WI38 (cell line): ENCODE measurements around the gene TMEM203.

Experiments used
- H3K4me3 ChIP-seq: 2 replicates; pipeline ENCODE4 v1.5.1; 2011; ENCODE audit warnings: low read depth, mild to moderate bottlenecking, control low read depth, low read length
- TF ChIP-seq, protein P1 (sequence below): IDR thresholded peaks from 2 replicates; pipeline ENCODE4 v1.5.1; 2012; ENCODE audit warnings: low read depth, mild to moderate bottlenecking, control low read depth, low read length

The TMEM203 gene

DNA sequence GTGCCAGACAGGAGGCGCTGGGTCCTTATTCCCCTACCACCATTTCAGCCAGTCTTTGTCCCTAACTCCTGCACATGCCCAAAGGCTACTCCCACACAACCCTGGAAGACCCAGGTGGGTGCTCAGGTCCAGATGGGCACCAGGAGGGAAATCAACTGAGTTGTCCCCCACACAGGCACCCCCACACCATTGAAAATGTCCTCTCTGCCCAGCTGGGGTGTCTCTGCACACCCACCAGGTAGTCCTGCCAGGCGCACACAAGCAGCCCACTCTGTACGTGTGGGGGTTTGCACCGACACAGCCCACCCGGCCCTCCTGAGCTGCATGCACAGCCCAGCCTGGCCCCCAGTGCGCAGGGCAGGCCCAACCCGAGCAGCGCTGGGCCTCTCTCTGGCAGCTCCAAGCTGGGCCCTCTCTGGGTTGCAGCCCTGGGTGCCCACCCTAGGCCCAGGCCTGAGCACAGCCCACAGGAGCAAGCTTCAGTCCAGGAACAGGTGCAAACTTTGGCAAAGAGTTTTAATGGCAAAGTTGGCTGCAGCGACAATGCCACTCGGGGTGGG is 14.4 kb upstream of the TMEM203 start:
- no peak overlapping the region for H3K4me3 ChIP-seq
- TF ChIP-seq, protein P1, sequence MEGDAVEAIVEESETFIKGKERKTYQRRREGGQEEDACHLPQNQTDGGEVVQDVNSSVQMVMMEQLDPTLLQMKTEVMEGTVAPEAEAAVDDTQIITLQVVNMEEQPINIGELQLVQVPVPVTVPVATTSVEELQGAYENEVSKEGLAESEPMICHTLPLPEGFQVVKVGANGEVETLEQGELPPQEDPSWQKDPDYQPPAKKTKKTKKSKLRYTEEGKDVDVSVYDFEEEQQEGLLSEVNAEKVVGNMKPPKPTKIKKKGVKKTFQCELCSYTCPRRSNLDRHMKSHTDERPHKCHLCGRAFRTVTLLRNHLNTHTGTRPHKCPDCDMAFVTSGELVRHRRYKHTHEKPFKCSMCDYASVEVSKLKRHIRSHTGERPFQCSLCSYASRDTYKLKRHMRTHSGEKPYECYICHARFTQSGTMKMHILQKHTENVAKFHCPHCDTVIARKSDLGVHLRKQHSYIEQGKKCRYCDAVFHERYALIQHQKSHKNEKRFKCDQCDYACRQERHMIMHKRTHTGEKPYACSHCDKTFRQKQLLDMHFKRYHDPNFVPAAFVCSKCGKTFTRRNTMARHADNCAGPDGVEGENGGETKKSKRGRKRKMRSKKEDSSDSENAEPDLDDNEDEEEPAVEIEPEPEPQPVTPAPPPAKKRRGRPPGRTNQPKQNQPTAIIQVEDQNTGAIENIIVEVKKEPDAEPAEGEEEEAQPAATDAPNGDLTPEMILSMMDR = no peak

DNA sequence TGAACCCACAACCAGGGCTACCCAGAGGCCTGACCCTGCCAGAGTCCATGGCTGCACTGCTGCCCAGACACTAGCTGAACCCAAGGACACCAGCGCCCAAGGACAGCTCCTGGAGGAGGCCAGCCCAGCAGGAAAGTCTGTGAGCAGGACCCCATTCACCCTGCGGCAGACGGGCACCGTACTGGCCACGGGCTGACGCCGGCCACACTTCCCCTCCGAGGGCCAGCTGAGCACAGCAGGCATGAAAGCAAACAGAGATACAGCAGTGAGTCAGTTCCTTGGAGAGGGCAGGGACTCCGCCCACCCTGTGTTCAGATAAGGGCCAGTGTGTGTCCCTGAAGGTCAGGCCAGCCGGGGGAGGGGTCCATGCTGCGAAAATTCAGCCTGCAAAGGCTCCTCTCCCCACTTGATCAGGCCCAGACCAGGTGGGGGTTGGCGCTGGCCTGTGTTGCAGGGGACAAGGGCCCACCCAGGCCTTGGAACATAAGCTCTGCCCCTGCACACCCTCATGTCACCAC is 13.4 kb upstream of the TMEM203 start:
- no peak overlapping the region for H3K4me3 ChIP-seq
- TF ChIP-seq, protein P1 = no peak

DNA sequence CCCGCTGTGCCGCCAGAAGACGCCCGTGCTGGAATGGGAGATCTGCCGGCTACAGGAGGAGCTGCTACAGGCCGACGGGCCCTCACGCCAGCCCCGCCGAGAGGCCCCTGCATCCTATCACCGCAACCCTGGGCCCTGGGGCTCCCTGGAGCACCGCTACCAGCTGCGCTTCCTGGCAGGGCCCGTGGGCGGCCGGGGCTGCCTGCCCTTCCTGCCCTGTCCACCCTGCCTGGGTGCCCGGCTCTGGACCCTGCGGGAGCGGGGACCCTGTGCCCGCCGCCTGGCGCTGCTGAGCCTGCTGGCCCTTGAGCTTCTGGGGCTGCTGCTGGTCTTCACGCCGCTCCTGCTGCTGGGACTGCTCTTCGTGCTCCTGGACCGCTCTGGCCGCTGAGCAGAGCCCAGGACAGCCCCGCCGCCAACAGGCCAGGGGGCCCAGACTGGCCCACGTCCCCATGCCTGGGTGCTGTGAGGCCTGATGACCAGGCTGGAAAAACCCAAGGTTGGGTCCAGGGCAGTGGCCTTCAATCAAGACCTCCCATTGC is 12.8 kb upstream of the TMEM203 start:
- TF ChIP-seq, protein P1 = no peak
- H3K4me3 ChIP-seq = no peak overlapping the region

DNA sequence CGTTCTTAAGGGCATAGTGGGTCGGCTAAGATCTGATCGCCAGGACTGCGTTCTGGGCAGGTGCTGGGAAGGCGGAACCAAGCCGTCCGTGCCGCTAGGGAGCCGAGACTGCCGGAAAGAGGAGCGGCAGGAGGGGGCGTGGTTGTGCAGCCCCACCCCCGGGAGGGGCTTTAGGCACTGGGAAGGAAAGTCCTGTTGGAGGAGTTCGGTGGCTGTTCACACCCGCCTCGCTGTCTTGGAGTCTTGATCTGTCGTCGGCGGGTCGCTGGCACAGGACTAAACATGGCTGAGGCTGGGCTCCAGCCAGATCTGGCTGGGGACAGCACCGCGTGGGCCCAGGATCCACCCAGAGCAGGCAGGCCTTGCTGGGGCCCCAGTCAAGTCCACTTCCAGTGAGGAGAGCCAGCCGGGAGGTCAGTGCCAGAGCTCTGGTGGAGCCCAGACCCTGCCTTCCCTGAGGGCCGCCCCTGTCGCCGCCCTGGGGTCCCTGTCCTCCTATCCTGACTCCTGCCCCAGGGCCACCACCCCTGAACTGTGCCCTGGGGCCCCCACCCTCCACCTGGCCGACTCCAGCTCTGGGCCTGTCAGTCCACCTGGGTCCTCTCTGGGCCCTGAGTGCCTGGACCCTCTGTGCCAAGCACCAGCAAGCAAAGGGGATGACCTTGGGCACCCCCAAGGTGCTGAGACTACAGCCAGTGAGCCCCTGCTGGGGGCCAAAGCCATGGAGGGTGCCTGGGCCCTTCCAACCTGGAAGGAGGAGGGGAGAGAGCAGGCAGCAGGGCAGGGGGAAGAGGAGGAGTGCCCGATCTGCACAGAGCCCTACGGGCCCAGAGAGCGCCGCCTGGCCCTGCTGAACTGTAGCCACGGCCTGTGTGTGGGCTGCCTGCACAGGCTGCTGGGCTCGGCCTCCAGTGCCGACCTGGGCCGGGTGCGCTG is 12.1 kb upstream of the TMEM203 start:
- no peak overlapping the region for H3K4me3 ChIP-seq
- TF ChIP-seq, protein P1 = no peak

DNA sequence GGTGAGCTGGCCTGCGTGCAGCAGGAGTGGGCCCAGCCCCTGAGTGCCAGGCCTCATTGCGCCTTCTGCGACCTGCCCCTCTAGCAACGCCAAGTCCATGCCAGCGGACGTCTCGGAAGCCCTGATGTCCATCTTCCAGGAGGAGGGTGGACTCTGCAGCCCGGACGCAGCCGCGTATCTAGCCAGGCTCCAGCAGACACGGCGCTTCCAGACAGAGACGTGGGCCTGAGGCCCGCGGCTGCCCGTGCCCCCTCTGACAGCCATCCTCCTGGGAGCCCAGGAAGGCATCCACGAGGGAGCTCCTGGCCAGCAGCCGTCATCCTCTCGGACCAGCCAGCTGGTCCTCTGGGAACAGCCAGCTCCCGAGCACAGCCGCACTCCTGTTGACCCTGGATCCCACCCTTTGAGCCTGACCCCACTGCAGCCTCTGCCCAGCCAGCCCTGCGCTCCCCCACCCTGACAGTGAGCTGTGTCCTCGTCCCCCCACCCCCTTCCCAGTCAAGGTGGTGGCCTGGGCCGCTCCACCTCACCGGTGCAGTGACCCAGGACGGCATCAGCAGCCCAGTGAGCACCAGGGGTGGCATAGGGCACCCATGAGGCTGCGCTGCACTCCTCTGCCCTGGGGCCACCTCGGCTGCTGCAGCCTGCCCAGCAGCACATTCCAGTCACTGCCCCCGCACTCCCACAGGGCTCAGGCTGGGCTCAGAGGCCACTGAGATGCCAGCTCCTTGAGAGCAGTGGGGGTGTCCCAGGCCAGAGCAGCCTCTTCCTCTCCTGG is 10.9 kb upstream of the TMEM203 start:
- TF ChIP-seq, protein P1 = no peak
- H3K4me3 ChIP-seq = no peak overlapping the region

DNA sequence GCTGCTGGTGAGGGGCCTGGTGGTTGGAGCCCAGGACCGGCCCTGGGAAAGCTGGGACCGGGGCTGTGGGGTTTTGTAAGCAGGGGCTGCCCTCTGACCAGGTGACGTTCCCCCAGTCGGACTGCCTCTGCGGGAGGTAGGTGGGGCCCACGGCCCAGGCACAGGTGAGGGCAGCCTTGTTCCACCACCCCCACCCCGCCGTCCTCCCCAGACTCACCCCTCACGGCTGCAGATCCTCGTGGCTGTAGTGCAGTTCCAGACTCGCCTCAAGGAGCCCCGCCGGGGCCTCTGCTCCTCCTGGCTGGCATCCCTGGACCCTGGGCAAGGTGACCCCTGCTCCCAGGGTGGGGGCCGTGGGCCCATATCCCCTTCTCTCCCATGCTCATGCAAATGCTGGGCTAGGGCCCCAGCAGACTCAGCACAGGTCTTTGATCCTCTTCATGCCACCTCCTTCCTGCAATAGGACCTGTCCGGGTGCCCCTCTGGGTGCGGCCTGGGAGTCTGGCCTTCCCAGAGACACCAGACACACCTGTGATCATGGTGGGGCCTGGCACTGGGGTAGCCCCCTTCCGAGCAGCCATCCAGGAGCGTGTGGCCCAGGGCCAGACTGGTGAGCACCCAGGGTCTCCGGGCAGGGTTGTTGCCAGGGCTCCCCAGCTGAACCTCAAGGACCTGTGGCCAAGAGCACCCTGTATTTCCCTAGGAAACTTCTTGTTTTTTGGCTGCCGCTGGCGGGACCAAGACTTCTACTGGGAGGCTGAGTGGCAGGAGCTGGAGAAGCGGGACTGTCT is 9.9 kb upstream of the TMEM203 start:
- TF ChIP-seq, protein P1 = no peak
- no peak overlapping the region for H3K4me3 ChIP-seq
